GM18870 (cell line): ENCODE data around the gene LCE1F.

Source experiments
- ATAC-seq: cut with Tn5 transposase; IDR thresholded peaks from one replicate; pipeline ENCODE4 v1.9.1; 2021; ENCODE audit warnings: moderate library complexity; ENCODE audit not compliant: unreplicated experiment

The LCE1F gene

GRCh38 chr1:152774875-152775274, at the start of gene LCE1F:
Gene LCE1F, plus strand, starts transcription at chr1:152775140. Its CDS starts 1,232 bp downstream, at chr1:152776372.
- no peak for ATAC-seq

- ATAC-seq, result no peak
These were observed 49.7 kb upstream of the LCE1F start for GRCh38 chr1:152725261-152725660.

GRCh38 chr1:152728986-152729385, 46.0 kb upstream of the LCE1F start:
- ATAC-seq, result no peak

GRCh38 chr1:152735648-152736047, 39.3 kb upstream of the LCE1F start:
- no peak for ATAC-seq

GRCh38 chr1:152737997-152738396, 36.9 kb upstream of the LCE1F start:
- ATAC-seq, result no peak

GRCh38 chr1:152739841-152740240, 35.1 kb upstream of the LCE1F start:
- no peak for ATAC-seq

GRCh38 chr1:152741656-152742055, 33.3 kb upstream of the LCE1F start:
- ATAC-seq, result no peak

GRCh38 chr1:152743371-152744145, 31.4 kb upstream of the LCE1F start:
- no peak for ATAC-seq

GRCh38 chr1:152745289-152745704, 29.6 kb upstream of the LCE1F start:
- ATAC-seq, result no peak

- ATAC-seq, result no peak
These were observed 29.0 kb upstream of the LCE1F start for GRCh38 chr1:152745765-152746444.

- ATAC-seq, result no peak
These were observed 27.1 kb upstream of the LCE1F start for GRCh38 chr1:152747831-152748230.

GRCh38 chr1:152752225-152752624, 22.7 kb upstream of the LCE1F start:
- ATAC-seq, result no peak

GRCh38 chr1:152753586-152753985, 21.4 kb upstream of the LCE1F start:
- ATAC-seq, result no peak

GRCh38 chr1:152756872-152757271, 18.1 kb upstream of the LCE1F start:
- ATAC-seq, result no peak

GRCh38 chr1:152757747-152758146, 17.2 kb upstream of the LCE1F start, which contains the start of gene KPRP:
Gene KPRP, plus strand, starts transcription at chr1:152758025. Its CDS starts 1,564 bp downstream, at chr1:152759589.
- ATAC-seq, result no peak

GRCh38 chr1:152758636-152759035, 16.3 kb upstream of the LCE1F start:
- ATAC-seq, result no peak

GRCh38 chr1:152759453-152760173, 15.3 kb upstream of the LCE1F start:
- no peak for ATAC-seq

GRCh38 chr1:152760551-152761190, 14.3 kb upstream of the LCE1F start:
- ATAC-seq, result no peak

- ATAC-seq, result no peak
These were observed 13.2 kb upstream of the LCE1F start for GRCh38 chr1:152761609-152762213.

GRCh38 chr1:152768847-152769533, 6.0 kb upstream of the LCE1F start:
- no peak for ATAC-seq
